HG02943 (cell line): ENCODE data around the gene IL34.
"Not testable (repeated sequence)": the region's sequence is repeated elsewhere in the genome, so short reads cannot be mapped to it uniquely, and the experiment has no call there.

Experiments used
- ATAC-seq: cut with Tn5 transposase; IDR thresholded peaks from one replicate; pipeline ENCODE4 v1.9.1; 2021; ENCODE audit warnings: mild to moderate bottlenecking, low read depth, moderate library complexity; ENCODE audit not compliant: unreplicated experiment

IL34 gene

DNA sequence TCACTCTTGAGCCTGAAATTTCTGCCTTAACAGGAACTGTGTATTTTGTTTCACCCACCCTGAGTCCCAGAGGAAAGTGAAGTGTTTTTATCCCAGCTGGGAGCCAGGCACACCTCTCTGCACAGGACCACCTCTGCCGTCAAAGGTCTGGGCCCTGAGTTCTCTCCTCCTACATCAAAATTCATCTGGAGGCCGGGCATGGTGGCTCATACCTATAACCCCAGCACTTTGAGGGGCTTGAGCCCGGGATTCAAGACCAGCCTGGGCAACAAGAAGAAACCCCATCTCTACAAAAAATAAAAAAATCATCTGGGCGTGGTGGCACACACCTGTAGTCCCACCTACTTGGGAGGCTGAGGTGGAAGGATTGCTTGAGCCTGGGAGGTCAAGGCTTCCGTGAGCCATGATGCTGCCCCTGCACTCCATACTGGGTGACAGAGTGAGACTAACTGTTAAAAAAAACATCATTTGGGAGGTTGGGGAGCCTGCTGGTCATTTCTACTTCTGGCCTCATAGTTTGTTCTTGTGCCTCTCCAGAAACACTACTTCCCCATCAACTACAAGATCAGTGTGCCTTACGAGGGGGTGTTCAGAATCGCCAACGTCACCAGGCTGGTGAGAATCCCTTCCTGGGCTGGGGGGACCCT is 9.8 kb downstream of the IL34 start:
- ATAC-seq: no peak

GRCh38 chr16:70656712-70657263 is 10.4 kb downstream of the IL34 start:
- ATAC-seq: no peak

DNA sequence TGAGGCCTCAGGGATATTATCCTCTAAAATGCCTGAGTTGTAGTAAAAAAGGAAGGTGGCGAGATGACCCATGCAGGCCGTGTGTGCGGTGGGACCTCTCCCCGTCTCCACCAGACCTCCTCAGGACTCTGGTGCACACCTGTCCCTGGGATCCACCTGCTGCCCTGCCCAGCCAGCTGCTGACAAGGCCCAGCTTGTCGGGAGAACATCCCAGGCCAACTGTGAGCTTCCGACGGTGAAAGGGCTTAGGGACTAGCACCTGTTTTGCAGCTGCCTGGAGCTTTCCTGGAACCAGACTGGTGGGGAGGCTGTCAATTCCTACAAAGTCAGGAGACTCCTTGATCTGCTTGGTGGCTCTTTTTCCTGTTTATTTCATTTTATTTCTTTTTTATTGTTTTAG is 11.6 kb downstream of the IL34 start:
- no peak for ATAC-seq

DNA sequence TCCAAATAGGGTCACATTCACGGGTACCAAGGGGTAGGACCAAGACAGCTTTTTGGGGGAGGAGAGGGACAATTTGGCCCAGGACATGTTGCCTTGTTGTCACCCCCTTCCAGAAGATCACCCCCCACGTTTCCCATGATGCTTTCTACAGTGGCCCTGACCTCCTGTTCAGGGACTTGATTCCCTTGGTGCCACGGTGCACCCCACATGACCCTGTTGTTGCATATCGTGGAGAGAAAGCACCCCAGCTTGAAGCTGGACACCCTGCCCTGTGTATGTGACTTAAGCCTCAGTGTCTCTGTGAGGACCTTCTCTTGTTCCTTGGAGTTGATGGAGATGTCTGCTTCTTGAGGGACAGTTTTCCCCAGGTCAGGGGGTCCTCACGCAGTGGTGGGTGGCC is 12.6 kb downstream of the IL34 start:
- no peak for ATAC-seq

DNA sequence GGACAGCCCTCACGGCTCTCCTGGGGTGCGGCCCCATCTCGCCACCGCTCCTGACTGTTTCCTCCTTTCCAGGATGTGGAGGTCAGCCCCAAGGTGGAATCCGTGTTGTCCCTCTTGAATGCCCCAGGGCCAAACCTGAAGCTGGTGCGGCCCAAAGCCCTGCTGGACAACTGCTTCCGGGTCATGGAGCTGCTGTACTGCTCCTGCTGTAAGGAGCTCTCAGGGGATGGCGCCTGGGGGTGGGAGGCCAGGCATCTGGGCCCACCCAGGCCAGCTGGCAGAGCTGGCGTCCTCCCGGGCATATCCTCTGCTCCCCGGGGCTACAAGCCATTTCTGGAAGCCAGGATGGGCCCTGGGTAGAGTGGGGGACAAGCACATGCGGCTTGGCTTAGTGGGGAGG is 13.2 kb downstream of the IL34 start:
- ATAC-seq: no peak

DNA sequence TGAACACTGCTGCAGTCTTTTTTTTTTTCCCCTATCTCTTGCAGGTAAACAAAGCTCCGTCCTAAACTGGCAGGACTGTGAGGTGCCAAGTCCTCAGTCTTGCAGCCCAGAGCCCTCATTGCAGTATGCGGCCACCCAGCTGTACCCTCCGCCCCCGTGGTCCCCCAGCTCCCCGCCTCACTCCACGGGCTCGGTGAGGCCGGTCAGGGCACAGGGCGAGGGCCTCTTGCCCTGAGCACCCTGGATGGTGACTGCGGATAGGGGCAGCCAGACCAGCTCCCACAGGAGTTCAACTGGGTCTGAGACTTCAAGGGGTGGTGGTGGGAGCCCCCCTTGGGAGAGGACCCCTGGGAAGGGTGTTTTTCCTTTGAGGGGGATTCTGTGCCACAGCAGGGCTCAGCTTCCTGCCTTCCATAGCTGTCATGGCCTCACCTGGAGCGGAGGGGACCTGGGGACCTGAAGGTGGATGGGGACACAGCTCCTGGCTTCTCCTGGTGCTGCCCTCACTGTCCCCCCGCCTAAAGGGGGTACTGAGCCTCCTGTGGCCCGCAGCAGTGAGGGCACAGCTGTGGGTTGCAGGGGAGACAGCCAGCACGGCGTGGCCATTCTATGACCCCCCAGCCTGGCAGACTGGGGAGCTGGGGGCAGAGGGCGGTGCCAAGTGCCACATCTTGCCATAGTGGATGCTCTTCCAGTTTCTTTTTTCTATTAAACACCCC is 13.8 kb downstream of the IL34 start:
- no peak for ATAC-seq

DNA sequence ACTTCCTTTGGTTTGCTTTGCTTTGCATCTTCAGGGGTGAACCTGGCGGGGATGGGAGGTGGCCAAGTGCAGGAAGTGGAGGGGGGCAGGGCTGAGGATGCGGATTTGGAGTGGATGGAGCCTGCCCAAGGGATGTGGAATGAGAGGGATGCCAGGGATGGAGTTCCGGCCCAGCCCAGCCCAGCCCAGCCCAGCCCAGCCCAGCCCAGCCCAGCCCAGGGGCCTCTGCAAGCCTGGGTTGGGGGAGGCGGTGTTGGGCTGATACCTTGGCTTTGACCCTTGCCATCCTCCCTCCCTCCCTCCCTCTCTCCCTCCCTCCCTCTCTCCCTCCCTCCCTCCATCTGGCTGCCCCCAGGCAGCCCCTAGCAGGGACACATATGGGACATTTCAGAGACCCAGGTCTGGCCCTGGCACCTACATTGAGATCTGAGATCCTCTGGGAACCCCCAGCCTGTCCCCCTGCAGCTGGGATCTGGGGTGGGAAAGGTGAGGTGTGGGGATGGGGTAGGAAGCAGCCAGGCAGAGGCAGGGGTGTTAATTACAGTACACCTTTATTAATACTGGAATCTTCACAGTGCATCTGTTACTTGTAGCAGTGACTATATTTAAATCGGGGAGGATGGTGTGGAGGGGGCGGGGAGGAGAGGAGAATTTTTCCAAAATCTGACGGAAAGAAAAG is 14.5 kb downstream of the IL34 start:
- no peak for ATAC-seq

GRCh38 chr16:70661534-70661917 is 15.2 kb downstream of the IL34 start:
- no peak for ATAC-seq

- ATAC-seq: no peak
Observed at GRCh38 chr16:70661918-70662641, 15.7 kb downstream of the IL34 start.

DNA sequence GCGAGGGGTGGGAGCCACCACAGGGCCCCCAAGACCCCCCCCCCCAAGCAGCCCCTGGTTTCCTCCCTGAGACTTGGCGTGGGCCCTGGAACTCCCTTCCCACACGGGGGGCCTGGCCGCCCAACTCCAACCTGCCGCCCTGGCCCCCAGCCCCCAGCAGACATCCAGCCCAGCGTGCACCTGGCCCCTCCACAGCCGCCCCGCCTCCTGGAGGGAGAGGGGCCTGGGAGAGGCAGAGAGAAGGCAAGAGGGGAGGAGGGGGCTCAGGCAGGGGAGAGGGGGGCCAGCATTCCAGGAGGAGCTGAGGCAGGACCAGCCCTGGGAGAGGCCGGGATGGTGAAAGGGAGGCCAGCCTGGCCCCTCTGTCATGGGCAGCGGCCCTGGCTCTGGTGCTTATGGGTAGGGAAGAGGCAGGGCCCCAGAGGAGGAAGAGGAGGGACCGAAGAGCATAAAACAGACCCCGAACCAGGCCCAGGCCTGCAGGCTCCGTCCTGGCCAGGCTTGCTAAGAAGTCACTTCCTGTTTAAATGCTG is 16.7 kb downstream of the IL34 start:
- no peak for ATAC-seq

GRCh38 chr16:70663524-70664324 is 17.4 kb downstream of the IL34 start:
- no peak for ATAC-seq

- ATAC-seq: no peak
Observed at GRCh38 chr16:70664325-70665112, 18.2 kb downstream of the IL34 start.

DNA sequence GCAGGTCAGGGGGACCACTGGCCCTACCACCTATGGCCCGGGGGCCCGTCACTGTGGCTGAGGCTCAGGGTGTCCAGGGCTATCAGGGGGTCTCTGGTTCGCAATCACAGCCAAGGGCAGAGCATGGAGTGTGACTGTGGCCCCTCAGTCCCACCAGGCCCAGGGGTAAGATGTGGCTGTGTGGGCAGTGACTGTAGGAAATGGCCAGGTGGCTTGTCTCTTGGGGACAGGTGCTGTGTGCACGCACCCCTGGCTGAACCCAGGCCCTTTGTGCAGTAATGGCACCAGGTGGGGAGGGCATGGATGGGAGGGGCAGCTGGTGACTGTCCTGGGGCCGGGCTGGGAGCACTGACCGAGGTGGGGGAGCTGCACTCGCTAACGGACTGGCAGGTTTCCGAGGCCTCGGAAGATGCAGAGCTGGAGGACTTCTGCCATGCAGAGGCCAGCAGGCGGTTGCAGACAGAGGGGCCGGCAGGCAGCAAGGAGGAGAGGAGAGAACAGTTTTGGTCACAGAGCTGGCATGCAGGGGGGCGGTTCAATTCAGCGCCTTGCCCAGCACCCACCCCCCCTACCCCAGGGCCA is 18.8 kb downstream of the IL34 start:
- no peak for ATAC-seq

- ATAC-seq: no peak
Observed at GRCh38 chr16:70665806-70666735, 19.7 kb downstream of the IL34 start.

DNA sequence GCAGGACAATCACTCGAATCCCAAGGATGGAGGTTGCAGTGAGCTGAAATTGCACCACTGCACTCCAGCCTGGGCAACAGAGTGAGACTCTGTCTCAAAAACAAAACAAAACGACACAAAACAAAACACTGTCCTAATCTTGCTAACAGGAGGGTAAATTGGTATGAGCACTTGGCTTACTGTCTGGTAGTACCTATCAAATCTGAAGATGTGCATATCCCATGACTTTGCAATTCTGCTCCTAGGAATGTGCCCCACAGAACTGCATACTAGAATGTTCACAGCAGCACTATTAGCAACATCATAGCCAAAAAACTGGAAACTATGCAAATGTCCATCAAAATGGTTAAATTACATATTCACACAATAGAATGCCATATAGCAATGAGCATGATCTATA is 23.8 kb downstream of the IL34 start:
- no peak for ATAC-seq

DNA sequence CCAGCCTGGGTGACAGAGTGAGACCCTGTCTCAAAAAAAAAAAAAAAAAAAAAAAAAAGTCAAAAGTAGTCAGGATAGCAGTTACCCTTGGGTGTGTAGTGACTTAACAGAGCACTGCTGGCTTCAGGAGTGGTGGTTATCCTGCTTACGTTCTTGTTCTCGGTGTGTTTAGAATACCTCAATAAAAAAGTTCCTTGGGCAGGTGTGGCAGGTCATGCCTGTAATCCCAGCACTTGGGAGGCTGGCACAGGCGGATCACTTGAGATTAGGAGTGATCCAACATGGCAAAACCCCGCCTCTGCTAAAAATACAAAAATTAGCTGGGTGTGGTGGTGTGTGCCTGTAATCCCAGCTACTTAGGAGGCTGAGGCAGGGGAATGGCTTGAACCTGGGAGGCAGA is 24.6 kb downstream of the IL34 start:
- not testable (repeated sequence) for ATAC-seq

- no peak for ATAC-seq
Observed at GRCh38 chr16:70674221-70675014, 28.1 kb downstream of the IL34 start.
